ENCODE results near the gene CRELD2.
A peak's percentile ranks its signal among the peaks of the same experiment; 100 is the strongest.

The CRELD2 gene

GRCh38 chr22:49970528-49971231, 52.2 kb downstream of the CRELD2 start:
- DNase-seq, result peak; percentile 98

- DNase-seq, result peak; percentile 61
Measured at GRCh38 chr22:49971232-49972162, 53.1 kb downstream of the CRELD2 start.

- DNase-seq, result no peak
Measured at GRCh38 chr22:49972163-49973017, 54.0 kb downstream of the CRELD2 start.

GRCh38 chr22:49973018-49973961, 54.9 kb downstream of the CRELD2 start:
- no peak for DNase-seq

GRCh38 chr22:49975543-49976389, 57.3 kb downstream of the CRELD2 start:
- peak; percentile 59 for DNase-seq

GRCh38 chr22:49976439-49977175, 58.2 kb downstream of the CRELD2 start:
- DNase-seq, result no peak

All from islet precursor cell (in vitro differentiated cells).